HepG2 (cell line): ENCODE results near the gene FITM1.

ENCODE experiments used
- BRF2 ChIP-seq: sonication (generic); formaldehyde crosslinking; IDR thresholded peaks from 2 replicates; pipeline ENCODE4 v1.8.1; 2022; ENCODE audit warnings: mild to moderate bottlenecking, missing genetic modification reagents
- CTCF ChIP-seq: sonication (generic); formaldehyde crosslinking; IDR thresholded peaks from 2 replicates; pipeline ENCODE4 v1.5.0; 2020; ENCODE audit warnings: mild to moderate bottlenecking, missing genetic modification reagents, moderate library complexity
- GABPA ChIP-seq, 2 experiments: IDR thresholded peaks; 2 replicates each; pipeline ENCODE4 v1.6.1; 2011 to 2016; ENCODE audit warnings: low read depth in 2 of 2, low read length in 1 of 2, missing biosample characterization in 1 of 2, missing genetic modification characterization in 1 of 2
- GATAD2A ChIP-seq: IDR thresholded peaks from 2 replicates; pipeline ENCODE4 v1.6.1; 2016
- IRF9 ChIP-seq: sonication (generic); formaldehyde crosslinking; IDR thresholded peaks from 2 replicates; pipeline ENCODE4 v1.8.0; 2022; ENCODE audit warnings: missing genetic modification reagents, mild to moderate bottlenecking, borderline replicate concordance
- JUNB ChIP-seq: sonication (generic); formaldehyde crosslinking; IDR thresholded peaks from 2 replicates; pipeline ENCODE4 v1.8.0; 2022; ENCODE audit warnings: missing genetic modification reagents, mild to moderate bottlenecking, borderline replicate concordance
- ZNF747 ChIP-seq: sonication (generic); formaldehyde crosslinking; IDR thresholded peaks from 2 replicates; pipeline ENCODE4 v1.8.1; 2023; ENCODE audit warnings: missing genetic modification reagents, mild to moderate bottlenecking, borderline replicate concordance

- no peak for TF ChIP-seq JUNB (CRISPR knock-in tag)
- TF ChIP-seq GABPA (IDR thresholded peaks at IDR 0.05; ENCODE audit: low read depth, low read length): no peak
- TF ChIP-seq GABPA (CRISPR knock-in tag; IDR thresholded peaks at IDR 0.05; ENCODE audit: low read depth): no peak
- no peak for TF ChIP-seq ZNF747
- no peak for TF ChIP-seq CTCF
- no peak for TF ChIP-seq IRF9 (CRISPR knock-in tag)
- no peak for TF ChIP-seq GATAD2A (CRISPR knock-in tag)
- TF ChIP-seq BRF2 (CRISPR knock-in tag): 0 out of 2 replicates have a peak, but pooled peaks have one; percentile 9
Observed at GRCh38 chr14:24100197-24100981, 30.1 kb upstream of the FITM1 start.
